GM18526 (cell line): ENCODE measurements around the gene SH2B3.

Experiments used
- POLR2A ChIP-seq: IDR thresholded peaks from 3 replicates; pipeline ENCODE4 v1.6.1; 2011; ENCODE audit not compliant: insufficient read length; ENCODE audit errors: extremely low read depth

Gene SH2B3

DNA sequence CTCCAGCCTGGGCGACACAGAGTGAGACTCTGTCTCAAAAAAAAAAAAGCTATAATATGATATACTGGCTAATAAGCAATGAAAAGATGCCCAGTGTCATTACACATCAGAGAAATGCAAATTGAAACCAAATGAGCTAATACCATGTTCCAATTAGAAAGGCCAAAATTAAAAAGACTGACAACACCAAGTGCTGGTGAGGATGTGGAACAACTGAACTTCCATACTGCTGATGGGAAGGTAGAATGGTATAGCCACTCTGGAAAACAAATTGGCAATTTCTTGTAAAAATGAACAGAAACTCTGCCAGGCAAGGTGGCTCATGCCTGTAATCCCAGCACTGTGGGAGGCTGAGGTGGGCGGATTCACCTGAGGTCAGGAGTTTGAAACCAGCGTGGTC, 28.3 kb upstream of the SH2B3 start:
- no peak for TF ChIP-seq POLR2A

GRCh38 chr12:111379942-111380554, 25.7 kb upstream of the SH2B3 start:
- no peak for TF ChIP-seq POLR2A

DNA sequence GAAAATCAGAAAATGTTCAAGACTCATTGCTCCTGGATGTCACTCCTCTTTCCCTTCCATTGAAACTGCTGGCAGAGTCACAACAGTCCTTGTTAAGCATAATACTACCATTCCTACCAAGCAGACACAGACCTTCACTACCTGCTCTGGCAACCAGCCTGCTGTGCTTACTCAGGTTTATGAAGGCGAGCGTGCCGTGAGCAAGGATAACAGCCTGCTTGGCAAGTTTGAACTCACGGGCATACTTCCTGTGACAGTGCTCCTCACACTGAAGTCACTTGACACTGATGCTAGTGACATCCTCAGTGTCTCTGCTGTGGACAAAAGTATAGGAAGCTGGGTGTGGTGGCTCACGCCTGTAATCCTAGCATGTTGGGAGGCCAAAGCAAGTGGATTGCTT, 21.1 kb upstream of the SH2B3 start:
- no peak for TF ChIP-seq POLR2A

GRCh38 chr12:111386885-111387284, 18.8 kb upstream of the SH2B3 start:
- no peak for TF ChIP-seq POLR2A

DNA sequence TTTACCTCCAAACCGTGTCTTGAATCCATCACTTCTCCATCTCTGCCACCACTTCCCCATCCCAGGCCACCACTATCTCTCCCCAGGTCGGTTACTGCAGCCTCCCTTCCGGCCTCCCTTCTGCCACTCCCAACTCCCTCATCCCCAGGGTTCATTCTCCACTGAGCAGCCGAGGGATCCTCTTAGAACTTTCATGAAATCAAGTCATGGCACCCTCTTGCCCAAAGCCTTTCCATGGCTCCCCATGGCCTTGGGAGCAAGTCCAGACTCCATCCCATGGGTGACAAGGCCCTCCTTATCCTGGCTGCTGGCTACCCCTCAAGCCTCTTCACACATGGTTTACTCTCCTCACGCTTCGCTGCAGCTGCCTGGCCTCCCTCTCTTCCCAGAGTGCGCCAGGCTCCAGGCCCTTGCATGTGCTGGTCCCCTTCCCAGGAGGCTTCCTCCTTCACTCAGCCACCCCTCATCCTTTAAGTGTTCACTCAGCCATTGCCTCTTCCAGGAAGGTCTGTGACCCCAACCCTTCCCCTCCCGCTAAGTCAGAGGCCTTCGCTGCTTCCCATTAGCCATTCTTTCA, 17.9 kb upstream of the SH2B3 start:
- TF ChIP-seq POLR2A: no peak

- TF ChIP-seq POLR2A: no peak
Measured at GRCh38 chr12:111389635-111390034, 16.1 kb upstream of the SH2B3 start.

DNA sequence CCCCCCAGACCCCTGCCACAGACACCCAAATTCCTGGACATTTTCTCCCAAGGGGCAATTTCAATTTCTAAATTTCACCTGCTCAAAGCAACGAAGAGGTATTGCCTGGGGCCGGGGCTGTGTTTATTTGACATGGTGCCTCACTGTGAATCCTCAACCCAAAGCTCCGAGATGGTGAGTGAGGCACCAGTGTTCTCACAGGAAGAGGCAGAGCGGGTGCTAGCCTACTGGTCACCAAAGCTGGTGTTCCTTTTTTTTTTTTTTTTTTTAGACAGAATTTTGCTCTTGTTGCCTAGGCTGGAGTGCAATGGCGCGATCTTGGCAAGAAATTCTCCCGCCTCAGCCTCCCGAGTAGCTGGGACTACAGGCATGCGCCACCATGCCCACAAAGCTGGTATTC, 14.8 kb upstream of the SH2B3 start:
- TF ChIP-seq POLR2A: no peak

GRCh38 chr12:111393700-111394300, 11.9 kb upstream of the SH2B3 start:
- no peak for TF ChIP-seq POLR2A

GRCh38 chr12:111394480-111394879, 11.2 kb upstream of the SH2B3 start:
- TF ChIP-seq POLR2A: no peak

DNA sequence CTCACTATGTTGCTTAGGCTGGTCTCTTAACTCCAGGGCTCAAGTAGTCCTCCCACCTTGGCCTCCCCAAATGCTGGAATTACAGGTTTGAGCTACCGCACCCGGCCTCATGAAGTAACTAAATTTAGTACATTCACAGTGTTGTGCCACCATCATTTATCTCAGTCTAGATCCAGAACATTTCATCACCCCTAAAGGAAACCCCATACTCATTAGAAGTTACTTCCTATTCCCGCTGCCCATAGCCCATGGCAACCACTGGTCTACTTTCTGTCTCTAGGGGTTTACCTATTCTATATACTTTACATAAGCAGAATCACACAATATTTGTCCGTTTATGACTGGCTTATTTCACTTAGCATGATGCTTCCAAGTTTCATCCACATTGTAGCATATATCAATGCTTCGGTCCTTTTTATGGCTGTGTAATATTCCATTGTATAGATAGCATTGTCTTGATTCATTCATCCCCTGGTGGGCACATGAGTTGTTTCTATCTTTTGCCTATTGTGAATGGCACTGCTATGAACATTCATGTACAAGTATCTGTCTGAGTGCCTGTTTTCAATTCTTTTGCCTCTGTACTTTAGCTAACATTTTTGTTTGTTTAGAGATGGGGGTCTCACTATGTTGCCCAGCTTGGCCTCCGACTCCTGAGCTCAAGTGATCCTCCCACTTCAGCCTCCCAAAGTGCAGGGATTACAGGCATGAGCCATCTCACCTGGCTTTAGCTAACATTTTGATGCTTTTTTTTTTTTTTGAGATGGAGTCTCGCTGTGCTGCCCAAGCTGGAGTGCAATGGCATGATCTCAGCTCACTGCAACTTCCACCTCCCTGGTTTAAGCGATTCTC, 10.2 kb upstream of the SH2B3 start:
- TF ChIP-seq POLR2A: no peak

- TF ChIP-seq POLR2A: no peak
Measured at GRCh38 chr12:111396726-111397445, 8.8 kb upstream of the SH2B3 start.

- TF ChIP-seq POLR2A: no peak
Measured at GRCh38 chr12:111398530-111398929, 7.2 kb upstream of the SH2B3 start.

DNA sequence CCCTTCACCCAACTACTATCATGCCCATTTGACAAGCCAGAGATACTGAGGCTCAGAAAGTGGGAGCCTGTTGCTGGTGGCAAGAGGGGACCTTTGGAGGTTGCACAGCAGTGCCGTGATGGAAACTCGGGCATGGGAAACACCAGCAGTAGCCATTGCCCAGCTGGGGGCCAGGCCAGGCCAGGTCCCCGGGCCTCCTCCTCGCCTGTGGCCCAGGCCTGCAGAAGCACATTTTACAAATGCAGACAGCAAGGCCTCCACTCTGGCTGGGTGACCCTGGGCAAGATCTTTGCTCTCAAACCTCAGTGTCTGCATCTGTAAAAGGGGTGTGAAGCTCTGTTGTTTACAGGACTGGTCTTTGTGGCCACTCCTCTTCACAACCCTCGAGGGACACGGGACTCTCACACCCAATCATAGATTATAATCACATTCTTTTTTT, 4.5 kb upstream of the SH2B3 start:
- TF ChIP-seq POLR2A: no peak

DNA sequence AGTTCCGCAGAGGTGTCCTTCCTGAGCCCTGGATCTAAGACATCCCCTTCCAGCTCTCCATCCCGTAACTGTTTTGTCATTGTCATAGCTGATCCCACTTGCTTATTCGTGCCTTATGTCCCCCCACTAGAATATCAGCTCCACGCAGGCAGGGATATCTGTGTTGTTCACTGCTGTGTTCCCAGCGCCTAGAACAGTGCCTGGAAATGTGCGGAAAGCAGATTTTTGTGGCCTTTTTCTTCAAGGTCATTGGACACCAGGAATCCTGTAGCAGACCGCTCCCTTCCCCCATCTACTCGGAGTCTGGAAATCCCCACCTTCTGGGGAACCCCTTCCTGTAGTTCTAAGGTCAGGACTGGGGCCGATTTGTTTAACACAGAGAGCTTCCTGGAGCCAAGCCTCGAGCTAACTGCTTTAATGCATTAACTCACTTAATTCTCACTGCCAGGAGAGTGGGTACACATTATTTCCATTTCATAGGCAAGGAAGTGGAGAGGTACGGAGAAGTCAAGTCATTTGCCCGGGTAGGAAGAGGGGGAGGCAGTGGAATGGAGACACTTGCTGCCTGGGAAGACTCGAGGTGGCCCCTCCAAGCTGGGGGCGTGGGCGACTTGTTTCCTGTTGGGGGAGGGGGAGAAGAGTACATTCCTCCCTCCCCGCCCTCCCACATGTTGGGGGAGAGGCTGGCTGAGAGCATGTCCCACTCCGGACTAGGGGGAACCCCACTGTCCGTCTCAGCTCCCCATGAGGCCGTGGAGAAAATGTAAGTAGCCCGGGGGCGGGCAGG, 1.2 kb upstream of the SH2B3 start:
- TF ChIP-seq POLR2A: no peak
